Measurements from ENCODE around the gene GRXCR2.

DNA sequence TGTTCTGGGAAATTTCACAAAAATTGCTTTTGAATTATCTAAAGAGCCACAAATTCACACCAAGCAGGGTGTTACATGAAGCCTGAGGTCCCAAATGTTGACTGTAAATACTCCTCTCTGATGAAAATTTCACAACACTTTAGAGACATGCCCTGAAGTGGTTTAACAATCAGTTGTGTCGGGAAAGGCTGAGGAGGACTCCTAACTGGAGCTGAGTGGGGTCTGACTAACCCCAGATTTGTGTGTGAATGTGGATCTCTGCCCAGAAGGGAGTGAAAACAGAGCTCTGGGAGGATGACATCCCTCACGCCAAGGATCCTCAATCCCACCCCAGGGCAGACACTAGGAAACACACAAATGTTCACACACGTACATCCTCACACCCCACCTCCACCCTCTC, 31.1 kb upstream of the GRXCR2 start:
- TF ChIP-seq, protein P1, sequence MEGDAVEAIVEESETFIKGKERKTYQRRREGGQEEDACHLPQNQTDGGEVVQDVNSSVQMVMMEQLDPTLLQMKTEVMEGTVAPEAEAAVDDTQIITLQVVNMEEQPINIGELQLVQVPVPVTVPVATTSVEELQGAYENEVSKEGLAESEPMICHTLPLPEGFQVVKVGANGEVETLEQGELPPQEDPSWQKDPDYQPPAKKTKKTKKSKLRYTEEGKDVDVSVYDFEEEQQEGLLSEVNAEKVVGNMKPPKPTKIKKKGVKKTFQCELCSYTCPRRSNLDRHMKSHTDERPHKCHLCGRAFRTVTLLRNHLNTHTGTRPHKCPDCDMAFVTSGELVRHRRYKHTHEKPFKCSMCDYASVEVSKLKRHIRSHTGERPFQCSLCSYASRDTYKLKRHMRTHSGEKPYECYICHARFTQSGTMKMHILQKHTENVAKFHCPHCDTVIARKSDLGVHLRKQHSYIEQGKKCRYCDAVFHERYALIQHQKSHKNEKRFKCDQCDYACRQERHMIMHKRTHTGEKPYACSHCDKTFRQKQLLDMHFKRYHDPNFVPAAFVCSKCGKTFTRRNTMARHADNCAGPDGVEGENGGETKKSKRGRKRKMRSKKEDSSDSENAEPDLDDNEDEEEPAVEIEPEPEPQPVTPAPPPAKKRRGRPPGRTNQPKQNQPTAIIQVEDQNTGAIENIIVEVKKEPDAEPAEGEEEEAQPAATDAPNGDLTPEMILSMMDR (conservative IDR thresholded peaks at IDR 0.05; ENCODE audit: low read length): no peak
- no peak for TF ChIP-seq EZH2phosphoT487 (IDR thresholded peaks at IDR 0.05; ENCODE audit: borderline replicate concordance)
